CD14-positive monocyte (primary cell): ENCODE results near the gene SLC46A2. TPM values are rescaled to one million over a fixed set of nuclear protein-coding genes. Genes with fewer than 3 reads are reported as not detected.

Experiments used
- DNase-seq, 3 donors: peaks; one replicate each; pipeline ENCODE4 v3.0.0-alpha.2; 2011 to 2022
- H2AFZ ChIP-seq: 2 replicates; pipeline ENCODE4 v1.6.0; 2012; ENCODE audit warnings: mild to moderate bottlenecking, low read depth, low read length, inconsistent platforms; ENCODE audit not compliant: insufficient read depth, poor library complexity, severe bottlenecking
- H3K27ac ChIP-seq, 2 donors: 1 replicate in 1 of 2; 2 replicates in 1 of 2; pipeline ENCODE4 v1.5.1; 2012 to 2013; ENCODE audit warnings: low read length in 2 of 2, control low read depth in 1 of 2, inconsistent platforms in 1 of 2, low read depth in 1 of 2, mild to moderate bottlenecking in 1 of 2
- H3K27me3 ChIP-seq, 2 donors: one replicate each; pipeline versions ENCODE4 v1.6.0 to v1.6.1; 2011 to 2013; ENCODE audit warnings: low read length in 2 of 2; ENCODE audit not compliant: control insufficient read depth in 2 of 2, insufficient read depth in 2 of 2
- H3K36me3 ChIP-seq, 2 donors: replicated peaks in 1 of 2; 1 replicate in 1 of 2; 2 replicates in 1 of 2; pipeline versions ENCODE4 v1.5.1 to v1.6.1; 2012 to 2013; ENCODE audit warnings: low read length in 2 of 2, control low read depth in 1 of 2, inconsistent platforms in 1 of 2, mild to moderate bottlenecking in 1 of 2; ENCODE audit not compliant: insufficient read depth in 2 of 2, control insufficient read depth in 1 of 2
- H3K4me1 ChIP-seq, 2 donors: 1 replicate in 1 of 2; 2 replicates in 1 of 2; pipeline versions ENCODE4 v1.5.1 to v1.6.1; 2012 to 2013; ENCODE audit warnings: low read length in 2 of 2, control low read depth in 1 of 2, inconsistent platforms in 1 of 2, mild to moderate bottlenecking in 1 of 2, moderate library complexity in 1 of 2; ENCODE audit not compliant: insufficient read depth in 2 of 2, control insufficient read depth in 1 of 2
- H3K4me2 ChIP-seq: replicated peaks from 2 replicates; pipeline ENCODE3; 2012; ENCODE audit warnings: low read length, moderate library complexity, mild to moderate bottlenecking; ENCODE audit not compliant: poor library complexity, severe bottlenecking; ENCODE audit errors: extremely low read depth
- H3K4me3 ChIP-seq, 3 experiments: fragments of 200-600 bp in 1 of 3; sonication (generic) in 1 of 3; replicated peaks in 1 of 3; 1 replicate in 2 of 3; 2 replicates in 1 of 3; pipeline ENCODE4 v1.5.1; 2011 to 2013; ENCODE audit warnings: low read length in 3 of 3, mild to moderate bottlenecking in 3 of 3, control low read depth in 2 of 3, low read depth in 2 of 3, inconsistent platforms in 1 of 3, moderate library complexity in 1 of 3
- H3K79me2 ChIP-seq: 2 replicates; pipeline ENCODE4 v1.6.0; 2012; ENCODE audit warnings: mild to moderate bottlenecking, control low read depth, inconsistent platforms, low read length, moderate library complexity; ENCODE audit not compliant: insufficient read depth
- H3K9ac ChIP-seq: 2 replicates; pipeline ENCODE4 v1.6.0; 2017; ENCODE audit warnings: low read length, mild to moderate bottlenecking; ENCODE audit not compliant: insufficient read depth, poor library complexity, severe bottlenecking
- H3K9me3 ChIP-seq, 2 donors: replicated peaks in 1 of 2; 1 replicate in 1 of 2; 2 replicates in 1 of 2; pipeline versions ENCODE4 v1.5.1 to v1.6.1; 2012 to 2013; ENCODE audit warnings: low read length in 2 of 2, control low read depth in 1 of 2; ENCODE audit not compliant: control insufficient read depth in 1 of 2, insufficient read depth in 1 of 2
- H4K20me1 ChIP-seq: 2 replicates; pipeline ENCODE4 v1.6.0; 2012; ENCODE audit warnings: mild to moderate bottlenecking, low read length, control low read depth, moderate library complexity; ENCODE audit not compliant: insufficient read depth
- H3K27ac Mint-ChIP-seq, 7 donors: one replicate each; pipeline ENCODE4 v1.8.0; 2020; ENCODE audit warnings: mild to moderate bottlenecking in 7 of 7, mixed read lengths in 7 of 7, moderate library complexity in 6 of 7, inconsistent platforms in 2 of 7
- H3K27me3 Mint-ChIP-seq, 3 donors: one replicate each; pipeline ENCODE4 v1.8.0; 2021 to 2022; ENCODE audit warnings: low read depth in 3 of 3, mild to moderate bottlenecking in 3 of 3, mixed read lengths in 3 of 3, moderate library complexity in 3 of 3, inconsistent platforms in 1 of 3
- H3K36me3 Mint-ChIP-seq, 2 donors: one replicate each; pipeline ENCODE4 v1.8.0; 2020; ENCODE audit warnings: mixed read lengths in 2 of 2, inconsistent platforms in 1 of 2, mild to moderate bottlenecking in 1 of 2
- H3K4me1 Mint-ChIP-seq: one replicate; pipeline ENCODE4 v1.8.0; 2020; ENCODE audit warnings: mild to moderate bottlenecking, mixed read lengths
- H3K4me3 Mint-ChIP-seq, 2 donors: one replicate each; pipeline ENCODE4 v1.8.0; 2020; ENCODE audit warnings: mild to moderate bottlenecking in 2 of 2, mixed read lengths in 2 of 2, moderate library complexity in 1 of 2
- H3K9me3 Mint-ChIP-seq, 7 donors: one replicate each; pipeline ENCODE4 v1.8.0; 2020 to 2022; ENCODE audit warnings: mixed read lengths in 7 of 7, mild to moderate bottlenecking in 6 of 7, moderate library complexity in 6 of 7, inconsistent platforms in 2 of 7
- WGBS: methylation state at CpG from one replicate; pipeline ENCODE4 v1.1.5; 2013; ENCODE audit warnings: missing lambda C conversion rate; ENCODE audit not compliant: insufficient coverage; 5-methylcytosine and 5-hydroxymethylcytosine counted together
- intact Hi-C, 2 donors: fragments of 100-400 bp; cut with micrococcal nuclease; formaldehyde crosslinking; loops; one replicate each; pipeline versions ENCODE4 v1.15.0 to v1.15.1; 2023
- polyA plus RNA-seq, 3 donors: library from polyadenylated mRNA; depleted of rRNA in 1 of 3; unstranded in 2 of 3; stranded (reverse) in 1 of 3; fragments of 300-500 nt in 2 of 3; fragments of >200 nt in 1 of 3; fragmentation: Illumina TruSeq in 2 of 3; gene quantifications; 1 replicate in 2 of 3; 2 replicates in 1 of 3; pipeline ENCODE4 v1.2.3, GENCODE V29; 2012 to 2021
- TF ChIP-seq, protein P1 (sequence below): fragments of 200-600 bp; IDR thresholded peaks from one replicate; pipeline ENCODE4 v1.8.0; 2022; ENCODE audit warnings: antibody characterized with exemption, mild to moderate bottlenecking

The SLC46A2 gene
- polyA plus RNA-seq, 3 donors: 43.5 to 87.0 (median 45.1) TPM

- no peak overlapping the region for H3K27ac ChIP-seq
- no CpG with 5 or more reads among the region's 3 CpGs for WGBS
- peaks cover 9% of the 10 kb centered on the region for H3K79me2 ChIP-seq
- Mint-ChIP-seq H3K36me3 (peaks cover 51 to 75% of the 10 kb centered on the region in 2 donors), H3K27ac (peak overlapping the region in 3 of 7 donors; percentile 34 to 74 (median 51)), H3K9me3 (no peaks in the 10 kb centered on the region), H3K4me1 (peaks cover 44% of the 10 kb centered on the region), H3K27me3 (peaks cover 0 to 2% (median 1%) of the 10 kb centered on the region in 3 donors), H3K4me3 (no peak overlapping the region)
- H3K9me3 ChIP-seq: no peaks in the 10 kb centered on the region
- no peak overlapping the region for H3K4me2 ChIP-seq
- peaks cover 38 to 45% of the 10 kb centered on the region in 2 donors for H3K4me1 ChIP-seq
- TF ChIP-seq, protein P1, sequence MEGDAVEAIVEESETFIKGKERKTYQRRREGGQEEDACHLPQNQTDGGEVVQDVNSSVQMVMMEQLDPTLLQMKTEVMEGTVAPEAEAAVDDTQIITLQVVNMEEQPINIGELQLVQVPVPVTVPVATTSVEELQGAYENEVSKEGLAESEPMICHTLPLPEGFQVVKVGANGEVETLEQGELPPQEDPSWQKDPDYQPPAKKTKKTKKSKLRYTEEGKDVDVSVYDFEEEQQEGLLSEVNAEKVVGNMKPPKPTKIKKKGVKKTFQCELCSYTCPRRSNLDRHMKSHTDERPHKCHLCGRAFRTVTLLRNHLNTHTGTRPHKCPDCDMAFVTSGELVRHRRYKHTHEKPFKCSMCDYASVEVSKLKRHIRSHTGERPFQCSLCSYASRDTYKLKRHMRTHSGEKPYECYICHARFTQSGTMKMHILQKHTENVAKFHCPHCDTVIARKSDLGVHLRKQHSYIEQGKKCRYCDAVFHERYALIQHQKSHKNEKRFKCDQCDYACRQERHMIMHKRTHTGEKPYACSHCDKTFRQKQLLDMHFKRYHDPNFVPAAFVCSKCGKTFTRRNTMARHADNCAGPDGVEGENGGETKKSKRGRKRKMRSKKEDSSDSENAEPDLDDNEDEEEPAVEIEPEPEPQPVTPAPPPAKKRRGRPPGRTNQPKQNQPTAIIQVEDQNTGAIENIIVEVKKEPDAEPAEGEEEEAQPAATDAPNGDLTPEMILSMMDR: no peak
- no peaks in the 10 kb centered on the region for H3K27me3 ChIP-seq
- intact Hi-C loops: no loop called here
- H2AFZ ChIP-seq: no peak overlapping the region
- H3K9ac ChIP-seq: no peak overlapping the region
- H3K4me3 ChIP-seq: no peak overlapping the region
- peaks cover 11 to 49% of the 10 kb centered on the region in 2 donors for H3K36me3 ChIP-seq
- DNase-seq: peak in 2 of 3 donors; percentile 46 to 47
- H4K20me1 ChIP-seq: peaks cover 3% of the 10 kb centered on the region
These were observed 49.4 kb downstream of the SLC46A2 start for GRCh38 chr9:112841261-112841660.

DNA sequence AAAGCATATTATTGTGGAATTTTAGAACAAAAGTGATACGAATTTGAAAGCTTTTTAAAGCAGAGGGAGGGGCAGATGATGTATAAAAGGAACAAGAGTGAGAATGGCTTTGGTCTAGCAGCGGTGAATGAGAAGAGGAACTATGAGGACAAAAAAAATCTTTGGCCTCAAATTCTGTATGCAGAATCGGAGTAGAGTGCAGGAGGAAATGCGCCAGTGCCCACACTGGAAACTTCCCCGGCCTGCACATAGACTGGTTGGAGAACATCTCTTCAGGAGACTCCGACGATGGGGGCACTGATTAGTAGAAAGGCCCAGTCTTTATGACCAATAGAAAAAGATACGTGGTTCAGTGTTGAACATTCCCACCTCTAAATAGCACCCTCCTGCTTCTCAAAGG, 51.3 kb downstream of the SLC46A2 start:
- peaks cover 37% of the 10 kb centered on the region for H3K4me1 Mint-ChIP-seq
- TF ChIP-seq, protein P1: no peak
- H3K4me3 Mint-ChIP-seq: peak overlapping the region in 1 of 2 donors; percentile 40
- peak in 2 of 3 donors; percentile 44 to 51 for DNase-seq
- Histone ChIP-seq H3K27me3 (no peaks in the 10 kb centered on the region), H3K9ac (no peak overlapping the region), H3K9me3 (no peaks in the 10 kb centered on the region), H4K20me1 (peaks cover 8% of the 10 kb centered on the region), H3K4me2 (peak overlapping the region; percentile 35), H3K4me3 (no peak overlapping the region), H3K36me3 (peaks cover 18 to 66% of the 10 kb centered on the region in 2 donors), H2AFZ (no peak overlapping the region), H3K4me1 (peaks cover 27 to 33% of the 10 kb centered on the region in 2 donors), H3K79me2 (no peaks in the 10 kb centered on the region), H3K27ac (peak overlapping the region in 1 of 2 donors; percentile 62)
- H3K36me3 Mint-ChIP-seq: peaks cover 59 to 84% of the 10 kb centered on the region in 2 donors
- 21% methylated on average over 7 of the region's 8 CpGs for WGBS
- intact Hi-C loops: no loop called here
- no peaks in the 10 kb centered on the region for H3K9me3 Mint-ChIP-seq
- peak overlapping the region; percentile 55 to 82 (median 80) for H3K27ac Mint-ChIP-seq
- H3K27me3 Mint-ChIP-seq: peaks cover 0 to 2% (median 1%) of the 10 kb centered on the region in 3 donors
